Measurements from ENCODE around the gene PRR33. TPM values are rescaled to one million over a fixed set of nuclear protein-coding genes. Genes with fewer than 3 reads are reported as not detected.

PRR33 gene
- total RNA-seq, 1 experiment from 2014 or later: not detected

GRCh38 chr11:1869427-1870325 lies 22.0 kb downstream of the PRR33 start:
- Histone ChIP-seq H3K4me1 (ENCODE audit: insufficient read depth, low read length) (no peaks in the 10 kb centered on the region), H3K9ac (ENCODE audit: low read length) (no peak overlapping the region), H3K27me3 (ENCODE audit: low read length) (peaks cover 32% of the 10 kb centered on the region), H3K9me2 (replicated peaks; ENCODE audit: low read length) (no peaks in the 10 kb centered on the region), H3K4me3 (ENCODE audit: low read length) (no peak overlapping the region), H3K4me2 (ENCODE audit: low read length) (no peak overlapping the region), H4K20me1 (ENCODE audit: low read length) (no peaks in the 10 kb centered on the region), H3K36me3 (ENCODE audit: low read depth, low read length) (no peaks in the 10 kb centered on the region), H3F3A (ENCODE audit: low read length, unreplicated experiment) (no peaks in the 10 kb centered on the region), H3K79me2 (ENCODE audit: low read length) (no peaks in the 10 kb centered on the region), H3K27ac (ENCODE audit: low read length) (no peak overlapping the region), H3K9me3 (ENCODE audit: low read length) (no peaks in the 10 kb centered on the region), H2AFZ (ENCODE audit: low read length) (no peak overlapping the region)
- no peak for TF ChIP-seq EZH2phosphoT487 (IDR thresholded peaks at IDR 0.05; ENCODE audit: borderline replicate concordance, low read length)
- TF ChIP-seq EZH2 (IDR thresholded peaks at IDR 0.05; ENCODE audit: low read length, unreplicated experiment): no peak
- no peak for TF ChIP-seq CTCF (conservative IDR thresholded peaks at IDR 0.05; ENCODE audit: low read depth, low read length)
- ATAC-seq (no peak), DNase-seq (no peak)
- POLR2A ChIA-PET (ENCODE audit: unreplicated experiment): no interaction called here
- intact Hi-C loops (cut with micrococcal nuclease): no loop called here
- no TSS peak for BruUV-seq (replicated peaks)
- CTCF ChIA-PET: no interaction called here

GRCh38 chr11:1868636-1869291 lies 22.9 kb downstream of the PRR33 start:
- TF ChIP-seq EZH2phosphoT487 (IDR thresholded peaks at IDR 0.05; ENCODE audit: borderline replicate concordance, low read length): no peak
- TF ChIP-seq EZH2 (IDR thresholded peaks at IDR 0.05; ENCODE audit: low read length, unreplicated experiment): no peak
- no peak for TF ChIP-seq CTCF (conservative IDR thresholded peaks at IDR 0.05; ENCODE audit: low read depth, low read length)
- ChIA-PET POLR2A (ENCODE audit: unreplicated experiment) (no interaction called here), CTCF (no interaction called here)
- no TSS peak for BruUV-seq (replicated peaks)
- H3K9ac ChIP-seq (ENCODE audit: low read length): no peak overlapping the region
- intact Hi-C loops (cut with micrococcal nuclease): no loop called here
- no peaks in the 10 kb centered on the region for H3K9me3 ChIP-seq (ENCODE audit: low read length)
- no peaks in the 10 kb centered on the region for H3K9me2 ChIP-seq (replicated peaks; ENCODE audit: low read length)
- no peak overlapping the region for H3K27ac ChIP-seq (ENCODE audit: low read length)
- peaks cover 32% of the 10 kb centered on the region for H3K27me3 ChIP-seq (ENCODE audit: low read length)
- no peak for DNase-seq
- H3K4me1 ChIP-seq (ENCODE audit: insufficient read depth, low read length): peaks cover under 1% of the 10 kb centered on the region
- H3K4me2 ChIP-seq (ENCODE audit: low read length): no peak overlapping the region
- no peak overlapping the region for H2AFZ ChIP-seq (ENCODE audit: low read length)
- no peaks in the 10 kb centered on the region for H3K79me2 ChIP-seq (ENCODE audit: low read length)
- H3K36me3 ChIP-seq (ENCODE audit: low read depth, low read length): no peaks in the 10 kb centered on the region
- no peaks in the 10 kb centered on the region for H3F3A ChIP-seq (ENCODE audit: low read length, unreplicated experiment)
- no peak for ATAC-seq
- no peak overlapping the region for H3K4me3 ChIP-seq (ENCODE audit: low read length)
- no peaks in the 10 kb centered on the region for H4K20me1 ChIP-seq (ENCODE audit: low read length)
